HG02588 (cell line): ENCODE measurements around the gene RNU2-1.
"Not testable (repeated sequence)": the region's sequence is repeated elsewhere in the genome, so short reads cannot be mapped to it uniquely, and the experiment has no call there.

Experiments used
- ATAC-seq: cut with Tn5 transposase; IDR thresholded peaks from one replicate; pipeline ENCODE4 v1.9.1; 2021; ENCODE audit warnings: mild to moderate bottlenecking, moderate library complexity; ENCODE audit not compliant: unreplicated experiment

RNU2-1 gene

DNA sequence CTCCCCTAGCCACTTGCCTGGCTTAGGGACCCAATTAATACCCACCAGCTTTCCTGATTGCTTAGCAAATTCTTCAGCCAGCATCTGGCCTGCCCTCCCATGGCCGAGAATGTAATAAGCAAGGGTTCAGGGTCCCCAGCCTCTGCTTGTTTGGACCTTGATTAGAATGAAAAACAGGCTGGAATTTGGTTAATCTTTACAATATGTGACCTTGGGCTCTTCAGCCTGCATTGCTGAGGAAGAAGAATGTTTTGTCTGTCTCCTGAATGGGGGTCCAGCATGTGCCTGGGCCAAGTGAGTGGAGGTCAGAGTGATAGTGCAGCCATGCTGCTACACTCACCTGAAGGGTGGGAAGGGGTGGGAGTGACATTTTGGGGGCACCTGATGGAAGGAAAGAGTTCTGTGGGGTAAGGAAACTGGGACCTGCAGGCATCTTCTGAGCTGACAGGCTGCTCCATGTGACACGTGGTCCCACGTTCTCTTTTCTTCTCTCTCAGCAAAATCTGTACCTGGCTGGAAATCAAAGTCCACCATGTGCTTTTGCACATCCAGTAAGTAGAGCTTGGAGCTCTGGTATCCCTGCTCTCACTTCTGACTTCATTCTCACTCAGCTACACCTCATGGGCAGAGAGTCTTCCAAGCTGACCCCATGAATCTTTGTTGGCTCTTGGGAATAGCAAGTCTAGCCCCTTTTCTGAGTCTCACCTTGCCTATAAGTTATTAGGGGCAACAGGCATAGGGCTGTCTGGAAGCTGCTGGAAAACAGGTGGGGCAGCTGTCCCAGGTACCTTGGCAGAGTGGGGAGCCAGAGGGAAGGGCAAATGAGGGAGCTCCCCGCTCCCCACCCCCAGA is 16.8 kb downstream of the RNU2-1 start:
- no peak for ATAC-seq

DNA sequence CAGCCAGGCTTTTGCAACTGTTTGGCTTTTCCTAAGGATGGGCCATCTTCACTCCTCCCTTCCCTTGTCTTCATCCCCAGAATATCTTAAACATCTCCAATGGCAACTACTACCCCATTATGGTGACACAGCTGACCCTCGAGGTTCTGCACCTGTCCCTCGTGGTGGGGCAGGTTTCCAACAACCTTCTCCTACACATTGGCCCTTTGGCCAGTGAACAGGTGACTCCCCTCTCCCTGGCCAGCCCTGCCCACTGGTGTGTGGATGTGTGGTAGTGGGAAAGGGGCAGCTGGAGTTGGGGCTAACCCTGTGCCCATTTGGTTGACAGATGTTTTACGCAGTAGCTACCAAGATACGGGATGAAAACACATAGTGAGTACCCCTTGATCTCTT is 17.4 kb downstream of the RNU2-1 start:
- no peak for ATAC-seq

- no peak for ATAC-seq
Observed at GRCh38 chr17:43215341-43215740, 18.4 kb downstream of the RNU2-1 start.

DNA sequence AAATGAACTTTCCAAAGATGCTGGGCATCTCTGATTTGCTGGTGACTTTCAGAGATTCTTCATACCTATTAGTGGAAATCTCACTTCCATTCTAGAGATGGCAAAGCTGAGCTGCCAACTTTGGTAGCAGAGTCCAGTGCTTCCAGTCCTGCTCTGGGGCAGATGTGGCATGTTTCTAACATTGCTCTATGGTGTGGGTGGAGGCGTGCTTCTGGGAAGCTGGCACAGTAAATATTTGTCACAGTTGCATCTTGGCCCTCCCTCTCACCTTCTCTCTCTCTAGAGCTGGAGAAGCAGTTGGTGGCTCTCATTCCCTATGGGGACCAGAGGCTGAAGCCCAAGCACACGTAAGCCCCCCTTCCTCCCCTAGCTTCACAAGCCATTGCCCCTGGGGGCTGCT is 20.2 kb downstream of the RNU2-1 start:
- ATAC-seq = no peak

- no peak for ATAC-seq
Observed at GRCh38 chr17:43212641-43213490, 20.9 kb downstream of the RNU2-1 start.

DNA sequence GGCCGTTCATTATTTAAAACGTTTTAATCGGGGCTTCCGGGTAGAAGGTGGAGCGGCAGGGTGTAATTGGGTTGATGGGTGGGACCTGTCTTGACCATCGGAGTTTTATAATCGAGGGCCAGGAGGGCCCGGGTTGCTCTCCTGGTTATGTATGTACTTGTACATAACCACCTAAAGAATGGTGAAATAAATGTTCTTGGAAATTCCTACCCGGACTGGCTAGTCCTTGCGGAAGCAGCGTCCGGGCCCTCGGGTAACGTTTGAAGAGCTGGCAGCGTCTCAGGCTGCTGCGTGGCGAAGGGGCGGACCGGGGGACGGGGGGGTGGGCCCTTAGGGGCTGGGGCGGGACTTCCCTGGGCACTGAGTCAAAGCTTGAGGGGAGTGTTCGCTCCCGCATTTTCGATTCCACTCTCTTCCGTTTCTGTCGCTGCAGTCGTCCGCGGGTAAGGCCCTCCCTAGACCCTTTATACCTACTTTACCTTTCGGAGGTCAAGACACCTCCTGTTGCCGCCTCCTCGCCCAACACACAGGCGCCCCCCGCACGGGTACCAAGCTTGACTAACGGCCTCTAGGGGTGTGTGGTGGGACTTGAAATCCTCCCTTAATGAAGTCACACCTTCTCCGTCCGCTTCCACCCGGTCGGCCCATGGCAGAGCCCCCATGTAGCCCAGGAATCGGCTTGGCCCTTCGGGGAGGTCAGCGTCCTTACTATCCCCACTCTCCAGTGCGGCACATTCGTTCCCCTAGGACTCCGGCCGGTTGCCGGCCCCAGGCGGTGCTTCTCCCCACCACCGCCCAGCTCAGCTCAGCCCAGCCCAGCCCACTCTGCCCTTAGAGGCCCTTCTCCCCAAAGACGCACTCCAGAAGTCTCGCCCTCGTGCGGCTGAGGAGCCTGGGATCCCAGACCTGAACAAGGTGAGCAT is 22.0 kb downstream of the RNU2-1 start, which contains the start of gene TMEM106A:
TSS of gene TMEM106A (plus strand) at position 396 of the 923 bp plus-strand sequence. CDS start 1,167 bp downstream, outside the sequence.
- ATAC-seq = peak; percentile 76

DNA sequence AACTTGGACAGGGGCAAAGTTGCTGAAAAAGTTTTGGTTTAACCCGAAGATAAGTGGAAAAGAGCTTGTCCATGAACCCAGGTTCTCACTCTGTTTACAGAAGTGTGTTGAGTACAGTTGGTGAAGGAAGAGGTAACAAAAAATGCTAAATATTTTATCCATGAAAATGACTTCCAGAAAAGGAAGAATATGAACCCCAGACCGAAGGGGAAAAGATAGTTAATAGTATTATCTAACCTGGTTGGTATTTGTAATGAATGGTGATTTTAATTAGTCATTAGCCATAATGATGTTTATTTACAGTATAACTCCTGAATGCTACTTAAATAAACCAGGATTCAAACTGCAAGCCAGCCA is 22.7 kb downstream of the RNU2-1 start:
- ATAC-seq = no peak

GRCh38 chr17:43210576-43210975 is 23.2 kb downstream of the RNU2-1 start:
- no peak for ATAC-seq

- not testable (repeated sequence) for ATAC-seq
Observed at GRCh38 chr17:43203013-43203412, 30.8 kb downstream of the RNU2-1 start.

GRCh38 chr17:43200127-43200526 is 33.6 kb downstream of the RNU2-1 start:
- no peak for ATAC-seq

DNA sequence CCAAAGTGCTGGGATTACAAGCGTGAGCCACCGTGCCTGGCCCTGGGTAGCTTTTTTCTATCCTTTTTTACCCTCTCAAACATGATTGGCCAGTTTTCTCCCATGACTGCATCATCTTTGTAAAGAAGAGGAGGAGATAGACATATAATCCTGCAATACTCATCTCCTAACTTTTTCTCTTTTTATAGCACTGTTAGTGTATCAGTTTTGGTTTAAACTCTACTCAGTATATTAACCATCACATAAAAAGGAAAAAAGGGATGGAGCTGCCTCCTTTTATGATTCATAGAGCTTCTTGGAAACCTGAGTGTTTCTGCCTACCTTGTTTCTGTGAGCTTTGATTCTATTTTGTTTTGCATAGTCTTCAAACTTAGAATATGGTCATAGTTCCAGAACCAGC is 34.1 kb downstream of the RNU2-1 start:
- no peak for ATAC-seq

GRCh38 chr17:43193251-43193650 is 40.5 kb downstream of the RNU2-1 start:
- no peak for ATAC-seq

GRCh38 chr17:43186656-43187055 is 47.1 kb downstream of the RNU2-1 start:
- not testable (repeated sequence) for ATAC-seq

- no peak for ATAC-seq
Observed at GRCh38 chr17:43183921-43184320, 49.9 kb downstream of the RNU2-1 start.
